CD4-positive, alpha-beta T cell treated with Interleukin-15 for 4 hours (primary cell): Measurements from ENCODE around the gene TBX19.
"Not testable (repeated sequence)": the region's sequence is repeated elsewhere in the genome, so short reads cannot be mapped to it uniquely, and the experiment has no call there.

Experiments used
- DNase-seq: peaks from one replicate; pipeline ENCODE4 v3.0.0-alpha.2; 2020; ENCODE audit warnings: low spot score

Gene TBX19

DNA sequence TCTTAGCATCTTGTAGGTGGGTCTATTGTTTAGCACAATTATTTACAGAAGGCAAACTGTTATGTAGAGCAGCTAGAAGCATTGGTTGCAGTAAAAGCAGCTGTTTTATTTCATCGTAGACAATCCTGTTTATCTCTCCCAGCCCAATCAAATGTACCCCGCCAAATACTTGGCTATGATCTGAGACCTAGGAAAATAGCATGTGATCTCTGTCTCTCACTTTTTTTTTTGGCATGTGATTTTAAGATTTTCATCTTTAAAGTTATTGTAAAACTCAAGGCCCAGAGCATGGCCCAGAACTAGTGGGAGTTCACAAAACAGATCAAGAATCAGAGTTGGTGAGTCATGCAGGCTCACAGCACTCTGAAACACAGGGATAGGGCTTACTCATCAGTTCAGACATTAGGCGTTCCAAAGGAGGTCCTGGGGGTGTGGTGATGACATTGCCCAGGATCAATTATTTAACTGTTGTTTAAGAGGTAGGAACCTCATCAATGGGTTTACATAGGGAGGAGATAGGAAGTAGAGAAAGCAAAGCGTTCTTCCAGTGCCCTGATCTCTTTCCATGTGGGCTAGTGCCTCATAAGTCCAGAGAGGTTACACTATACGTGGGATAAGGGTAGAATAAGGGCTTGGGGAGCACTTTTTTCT, 40.2 kb downstream of the TBX19 start:
- DNase-seq: no peak

DNA sequence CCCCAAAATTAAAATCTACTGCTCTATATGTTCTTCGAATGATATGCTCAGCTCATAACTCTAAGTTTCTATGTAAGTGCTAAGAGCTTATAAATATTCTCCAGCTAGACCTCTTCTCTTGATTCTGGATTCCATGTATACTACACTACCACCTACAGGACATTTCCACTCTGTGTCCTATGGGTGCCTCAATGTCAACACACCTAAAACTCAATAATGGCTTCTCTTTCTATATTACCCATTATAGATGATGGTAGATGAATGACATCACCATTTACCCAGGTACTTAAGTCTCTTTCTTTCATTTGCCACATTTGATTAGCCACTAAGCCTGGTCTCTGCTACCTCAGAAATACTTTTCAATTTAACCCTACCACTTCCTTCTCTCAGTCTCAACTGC, 41.3 kb downstream of the TBX19 start:
- no peak for DNase-seq

GRCh38 chr1:168324745-168325425, 44.2 kb downstream of the TBX19 start:
- DNase-seq: no peak

DNA sequence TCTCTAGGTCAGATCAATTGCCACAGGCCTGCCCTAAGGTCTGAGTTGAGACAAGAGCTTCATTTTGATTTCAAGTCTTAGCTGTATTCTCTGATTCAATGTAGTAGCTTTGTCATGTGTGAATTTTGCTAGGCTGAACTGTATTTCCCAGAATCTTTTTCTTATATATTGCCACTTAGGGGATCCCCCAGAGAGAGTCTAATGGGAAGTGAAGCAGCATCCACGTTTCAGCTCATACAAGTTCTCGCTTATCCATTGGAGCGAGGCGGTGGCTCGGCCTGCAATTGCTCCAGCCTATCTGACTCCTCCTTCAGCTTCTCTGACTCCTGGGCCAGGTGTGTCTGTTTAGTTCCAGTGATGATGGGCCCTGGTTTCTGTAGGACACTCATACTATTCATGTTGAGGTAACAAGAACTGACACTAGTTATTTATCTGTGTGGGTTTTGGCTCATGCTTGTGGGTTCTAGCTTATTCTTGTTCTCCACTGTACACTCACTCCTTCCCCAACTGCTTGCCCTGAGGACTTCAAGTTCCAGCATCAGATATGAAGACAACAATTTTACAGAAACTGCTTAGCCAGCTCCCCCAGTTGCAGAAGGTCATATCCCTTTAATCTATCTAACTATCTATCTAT, 48.2 kb downstream of the TBX19 start:
- DNase-seq: no peak

DNA sequence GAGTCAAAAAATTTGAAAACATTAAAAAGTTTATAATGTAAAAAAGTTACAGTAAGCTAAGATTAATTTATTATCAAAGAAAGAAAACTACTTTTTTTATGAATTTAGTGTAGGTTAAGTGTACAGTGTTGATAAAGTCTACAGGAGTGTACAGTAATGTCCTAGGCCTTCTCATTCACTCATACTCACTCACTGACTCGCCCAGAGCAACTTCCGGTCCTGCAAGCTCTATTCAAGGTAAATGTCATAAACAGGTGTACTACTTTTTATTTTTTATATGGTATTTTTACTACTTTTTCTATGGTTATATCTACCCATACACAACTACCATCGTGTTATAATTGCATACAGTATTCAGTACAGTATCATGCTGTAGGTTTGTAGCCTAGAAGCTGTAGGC, 49.6 kb downstream of the TBX19 start:
- DNase-seq: no peak

GRCh38 chr1:168331569-168331968, 50.9 kb downstream of the TBX19 start:
- no peak for DNase-seq

DNA sequence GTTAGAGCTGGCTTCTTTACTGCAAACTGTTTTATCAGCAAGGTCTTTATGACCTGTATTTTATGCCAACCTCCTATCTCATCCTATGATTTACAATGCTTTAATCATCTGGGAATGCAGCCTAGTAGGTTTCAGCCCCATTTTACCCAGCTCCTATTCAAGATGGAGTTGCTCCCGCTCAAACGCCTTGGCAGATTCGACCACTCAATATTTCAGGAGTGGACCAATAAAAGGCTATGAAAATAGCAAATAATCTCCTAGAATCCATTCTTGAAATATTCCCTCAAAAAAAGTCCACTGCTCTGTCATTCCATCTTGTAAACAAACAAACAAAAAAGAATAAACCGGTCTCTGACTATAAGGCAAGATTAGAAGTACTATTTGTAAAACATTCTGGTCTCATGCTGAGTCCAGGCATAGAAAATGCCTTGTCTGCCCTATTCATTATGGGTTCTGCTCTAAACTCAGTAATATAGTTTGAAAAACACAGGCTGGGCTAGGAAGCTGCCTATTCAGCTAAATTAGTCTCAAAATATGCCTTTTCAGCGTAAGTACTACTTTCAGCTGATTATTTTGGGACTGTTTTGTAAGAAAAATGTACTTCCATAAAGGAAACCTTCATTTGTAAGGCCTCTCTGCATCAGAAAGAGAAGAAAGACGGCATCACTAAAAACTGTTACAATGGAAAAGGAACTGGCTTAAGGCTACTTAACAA, 53.0 kb downstream of the TBX19 start:
- no peak for DNase-seq

DNA sequence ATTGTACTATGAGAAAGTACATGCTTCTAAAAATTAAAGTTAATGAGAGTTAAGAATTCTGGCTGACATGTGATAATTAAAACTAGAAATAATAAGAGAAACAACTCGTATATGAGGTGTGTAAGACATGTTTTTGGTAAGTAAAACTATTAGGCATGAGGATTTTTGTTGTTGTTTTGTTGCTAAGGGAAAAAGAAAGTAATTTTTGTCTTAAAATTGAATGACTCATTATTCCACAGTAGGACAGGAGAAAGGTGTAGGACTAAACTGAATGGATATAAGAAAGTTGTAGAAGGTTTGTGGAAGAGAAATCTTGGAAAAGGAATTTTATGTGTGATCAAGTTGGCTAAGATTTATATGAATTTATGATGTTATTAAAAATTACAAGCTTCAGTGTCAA, 54.8 kb downstream of the TBX19 start:
- DNase-seq: no peak

DNA sequence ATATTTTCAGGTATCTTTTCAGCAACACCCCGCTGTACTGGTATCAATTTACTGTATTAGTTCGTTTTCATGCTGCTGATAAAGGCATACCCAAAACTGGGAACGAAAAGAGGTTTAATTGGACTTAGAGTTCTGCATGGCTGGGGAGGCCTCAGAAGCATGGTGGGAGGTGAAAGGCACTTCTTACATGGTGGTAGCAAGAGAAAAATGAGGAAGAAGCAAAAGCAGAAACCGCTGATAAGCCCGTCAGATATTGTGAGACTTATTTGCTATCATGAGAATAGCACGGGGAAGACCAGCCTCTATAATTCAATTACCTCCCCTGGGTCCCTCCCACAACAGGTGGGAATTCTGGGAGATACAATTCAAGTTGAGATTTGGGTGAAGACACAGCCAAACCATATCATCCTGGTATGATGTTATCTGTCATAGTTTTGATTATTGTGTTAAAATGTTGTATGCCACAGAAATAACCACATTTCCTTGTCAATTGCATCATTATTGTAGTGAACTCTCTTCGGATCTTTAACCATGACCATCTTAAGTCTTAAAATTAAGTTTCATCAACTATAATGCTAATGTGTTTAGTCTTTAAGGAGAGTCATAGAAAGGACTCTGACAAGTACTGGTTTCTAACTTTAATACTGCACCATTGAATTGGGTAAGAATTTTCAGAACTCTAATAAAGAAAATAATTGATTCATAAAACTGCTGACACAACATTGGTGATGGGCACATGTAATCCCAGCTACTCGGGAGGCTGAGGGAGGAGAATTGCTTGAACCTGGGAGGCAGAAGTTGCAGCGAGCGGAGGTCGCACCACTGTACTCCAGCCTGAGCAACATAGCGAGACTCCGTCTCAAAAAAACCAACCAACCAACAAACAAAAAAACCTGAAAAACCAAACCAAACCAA, 58.2 kb downstream of the TBX19 start:
- DNase-seq: no peak

DNA sequence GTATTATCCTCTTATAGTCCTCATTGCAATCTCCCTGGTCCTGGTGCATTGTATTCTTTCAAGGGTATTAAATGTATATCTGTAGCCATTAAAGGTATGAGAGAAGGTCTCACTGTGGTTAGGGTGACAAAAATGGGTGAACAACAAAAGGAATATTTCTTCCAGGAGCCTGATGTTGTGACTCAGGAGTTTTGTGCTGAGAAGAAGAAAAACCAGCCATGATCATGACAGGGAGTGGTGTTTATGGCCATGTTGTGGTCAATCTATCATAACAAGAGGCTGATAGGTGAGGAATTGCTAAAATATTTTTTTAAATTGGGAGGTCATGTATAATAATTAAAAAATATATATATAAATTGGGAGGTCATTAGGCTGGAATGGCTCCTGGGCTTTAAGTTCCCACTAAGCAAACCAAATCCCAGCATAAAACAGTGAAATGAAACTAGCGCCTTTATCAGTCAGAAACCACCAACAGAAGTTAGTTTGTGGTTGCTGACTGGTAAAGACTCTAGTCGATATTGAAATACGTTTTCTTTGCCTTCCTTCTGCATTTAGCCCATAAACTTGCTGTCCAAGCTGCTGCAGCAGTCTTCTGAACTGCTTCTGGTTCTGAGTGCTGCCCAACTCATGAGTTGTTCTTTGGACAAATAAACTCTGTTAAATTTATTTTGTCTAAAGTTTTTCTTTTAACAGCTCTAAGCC, 60.3 kb downstream of the TBX19 start:
- DNase-seq: no peak

GRCh38 chr1:168341483-168341975, 60.9 kb downstream of the TBX19 start:
- no peak for DNase-seq

DNA sequence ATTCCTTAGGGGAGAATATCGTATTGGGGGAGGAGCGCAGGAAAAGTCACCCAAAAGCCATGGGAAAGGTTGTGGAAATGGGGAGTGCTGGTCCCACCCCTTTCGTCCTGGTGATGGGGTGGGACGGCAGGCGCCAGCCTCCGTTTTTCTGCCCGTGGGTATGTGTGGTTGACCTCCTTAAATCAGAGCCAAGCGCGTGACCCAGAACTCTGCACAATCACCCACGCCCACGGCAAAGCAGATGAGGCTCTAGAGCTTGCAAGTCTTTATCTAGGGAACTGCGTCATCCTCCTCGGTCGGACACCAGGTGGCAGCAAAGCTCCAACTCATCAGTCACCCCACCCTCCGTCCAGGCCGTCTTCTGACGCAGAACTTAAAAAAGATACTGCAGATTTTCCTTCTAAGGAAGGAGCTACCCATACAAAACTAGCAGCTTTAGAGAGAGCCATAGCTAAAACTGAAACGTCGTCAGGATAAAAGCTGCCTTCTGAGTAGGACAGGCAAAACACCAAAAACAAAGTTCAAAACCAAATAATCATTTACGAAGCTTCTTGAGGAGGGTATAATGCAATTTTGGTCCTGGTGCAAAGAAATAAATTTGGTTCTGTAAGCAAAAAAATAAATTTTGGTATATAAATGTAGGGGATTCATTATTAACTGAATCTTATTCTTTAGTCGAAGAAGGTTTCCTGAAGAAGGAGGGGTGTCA, 62.0 kb downstream of the TBX19 start:
- peak; percentile 91 for DNase-seq

- no peak for DNase-seq
These were observed 62.9 kb downstream of the TBX19 start for GRCh38 chr1:168343566-168343965.

DNA sequence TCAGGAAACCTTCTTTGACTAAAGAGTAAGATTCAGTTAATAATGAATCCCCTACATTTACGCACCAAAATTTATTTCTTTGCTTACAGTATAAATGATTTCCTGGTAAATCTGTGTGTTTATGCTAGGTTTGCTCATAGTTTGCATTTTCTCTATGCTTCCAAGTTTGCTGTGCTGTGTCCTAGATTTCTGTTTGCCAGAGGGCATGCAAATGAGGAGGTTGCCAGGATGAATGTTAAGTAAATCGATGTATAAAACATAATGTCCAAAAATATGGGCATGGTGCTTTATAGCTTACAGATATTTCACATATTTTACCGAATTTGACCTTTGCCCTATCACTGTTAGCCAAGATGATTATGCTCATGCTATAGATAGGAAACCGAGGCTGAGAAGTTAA, 63.8 kb downstream of the TBX19 start:
- no peak for DNase-seq

DNA sequence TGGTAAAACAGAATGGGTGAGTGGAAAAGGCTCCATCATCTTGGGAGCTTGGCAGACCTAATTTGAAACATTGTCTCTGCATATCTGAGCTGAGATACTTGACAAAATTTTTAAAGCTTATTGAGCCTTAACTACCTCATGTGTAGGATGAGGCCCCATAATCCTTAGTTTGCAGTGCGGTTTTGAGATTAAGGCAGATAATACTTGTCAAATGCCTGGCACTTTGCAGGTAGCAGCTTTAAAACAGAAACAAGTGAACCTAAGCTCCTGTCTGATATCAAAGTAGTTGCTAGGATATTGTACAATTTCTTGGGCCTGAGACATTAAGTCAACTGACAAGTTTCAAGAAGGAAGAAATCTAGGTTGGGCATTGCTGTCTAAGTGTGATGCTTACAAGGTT, 65.3 kb downstream of the TBX19 start:
- DNase-seq: no peak

DNA sequence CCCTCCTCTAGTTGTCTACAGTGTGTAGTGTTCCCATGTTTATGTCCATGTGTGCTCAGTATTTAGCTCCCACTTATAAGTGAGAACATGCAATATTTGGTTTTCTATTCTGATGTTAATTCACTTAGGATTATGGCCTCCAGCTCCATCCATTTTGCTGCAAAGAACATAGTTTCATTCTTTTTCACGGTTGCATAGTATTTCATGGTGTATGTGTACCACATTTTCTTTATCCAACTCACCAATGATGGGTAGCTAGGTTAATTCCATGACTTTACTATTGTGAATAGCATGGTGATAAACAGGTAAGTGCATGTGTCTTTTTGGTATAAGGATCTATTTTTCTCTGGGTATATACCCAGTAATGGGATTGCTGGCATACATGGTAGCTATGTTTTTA, 67.0 kb downstream of the TBX19 start:
- no peak for DNase-seq

GRCh38 chr1:168348146-168348709, 67.6 kb downstream of the TBX19 start:
- peak; percentile 45 for DNase-seq

DNA sequence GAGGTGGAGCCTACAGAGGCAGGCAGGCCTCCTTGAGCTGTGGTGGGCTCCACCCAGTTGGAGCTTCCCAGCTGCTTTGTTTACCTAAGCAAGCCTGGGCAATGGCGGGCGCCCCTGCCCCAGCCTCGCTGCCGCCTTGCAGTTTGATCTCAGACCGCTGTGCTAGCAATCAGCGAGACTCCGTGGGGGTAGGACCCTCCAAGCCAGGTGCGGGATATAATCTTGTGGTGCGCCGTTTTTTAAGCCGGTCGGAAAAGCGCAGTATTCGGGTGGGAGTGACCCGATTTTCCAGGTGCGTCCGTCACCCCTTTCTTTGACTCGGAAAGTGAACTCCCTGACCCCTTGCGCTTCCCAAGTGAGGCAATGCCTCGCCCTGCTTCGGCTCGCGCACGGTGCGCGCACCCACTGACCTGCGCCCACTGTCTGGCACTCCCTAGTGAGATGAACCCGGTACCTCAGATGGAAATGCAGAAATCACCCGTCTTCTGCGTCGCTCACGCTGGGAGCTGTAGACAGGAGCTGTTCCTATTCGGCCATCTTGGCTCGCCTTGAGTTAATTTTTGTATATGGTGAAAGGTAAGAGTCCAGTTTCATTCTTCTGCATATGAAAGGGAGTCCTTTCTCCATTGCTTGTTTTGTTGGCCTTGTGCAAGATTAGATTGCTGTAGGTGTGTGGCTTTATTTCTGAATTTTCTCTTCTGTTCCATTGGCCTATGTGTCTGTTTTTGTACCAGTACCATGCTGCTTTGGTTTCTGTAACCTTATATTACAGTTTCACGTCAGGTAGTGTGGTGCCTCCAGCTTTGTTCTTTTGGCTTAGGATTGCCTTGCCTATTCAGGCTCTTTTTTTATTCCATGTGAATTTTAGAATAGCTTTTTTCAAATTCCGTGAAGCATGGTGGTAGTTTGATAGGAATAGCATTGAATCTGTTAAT, 73.9 kb downstream of the TBX19 start:
- not testable (repeated sequence) for DNase-seq
